H1 (cell line): ENCODE data around the gene STIM1.

Experiments
- CTCF ChIP-seq, 3 experiments: IDR thresholded peaks; 1 replicate in 2 of 3; 2 replicates in 1 of 3; pipeline versions ENCODE4 v1.5.1 to v1.6.1; 2011; ENCODE audit warnings: low read length in 3 of 3, mild to moderate bottlenecking in 3 of 3, inconsistent platforms in 2 of 3, low read depth in 1 of 3, moderate library complexity in 1 of 3; ENCODE audit not compliant: insufficient read depth in 1 of 3; ENCODE audit errors: control extremely low read depth in 1 of 3
- EZH2 ChIP-seq: fragments of 200-600 bp; sonication (generic); IDR thresholded peaks from 2 replicates; pipeline ENCODE4 v1.7.1; 2012; ENCODE audit warnings: low read depth, mild to moderate bottlenecking, moderate library complexity, low read length, inconsistent platforms; ENCODE audit not compliant: severe bottlenecking
- SP1 ChIP-seq: IDR thresholded peaks from 2 replicates; pipeline ENCODE4 v1.6.1; 2011; ENCODE audit warnings: low read depth, low read length

- TF ChIP-seq CTCF (IDR thresholded peaks at IDR 0.05; ENCODE audit: control extremely low read depth in 1 of 3, insufficient read depth in 1 of 3, low read depth in 1 of 3, low read length in 3 of 3) (no peak), EZH2 (no peak), SP1 (no peak)
Observed at GRCh38 chr11:3942160-3942955, 86.9 kb downstream of the STIM1 start.
